Bronchial epithelial cell (primary cell): ENCODE measurements around the gene GNLY. TPM values are rescaled to one million over a fixed set of nuclear protein-coding genes. Genes with fewer than 3 reads are reported as not detected.

ENCODE experiments used
- DNase-seq: peaks from one replicate; pipeline ENCODE4 v3.0.0-alpha.2; 2010; ENCODE audit warnings: low read depth
- FAIRE-seq: peaks from 2 replicates; lab custom pipeline; 2011; peaks lifted over from hg19 to GRCh38; lab: Jason Lieb, UNC
- H3K27me3 ChIP-seq: 2 replicates; pipeline ENCODE4 v1.5.1; 2011; ENCODE audit warnings: low read length; ENCODE audit not compliant: control insufficient read depth, insufficient read depth
- H3K36me3 ChIP-seq: 2 replicates; pipeline ENCODE4 v1.5.1; 2011; ENCODE audit warnings: low read length; ENCODE audit not compliant: control insufficient read depth, insufficient read depth
- H3K4me3 ChIP-seq: 2 replicates; pipeline ENCODE4 v1.5.1; 2011; ENCODE audit warnings: mild to moderate bottlenecking, low read depth, low read length, control low read depth
- total RNA-seq: library from RNA; depleted of rRNA; stranded (reverse); fragments of >200 nt; gene quantifications from 2 replicates; pipeline ENCODE4 v1.2.1, GENCODE V29; 2014
- TF ChIP-seq, protein P1 (sequence below): IDR thresholded peaks from 2 replicates; pipeline ENCODE4 v1.5.1; 2011; ENCODE audit warnings: mild to moderate bottlenecking, moderate library complexity, low read length, control low read depth, inconsistent platforms; ENCODE audit not compliant: insufficient read depth, severe bottlenecking

GNLY gene
- total RNA-seq = not detected in 2 replicates

DNA sequence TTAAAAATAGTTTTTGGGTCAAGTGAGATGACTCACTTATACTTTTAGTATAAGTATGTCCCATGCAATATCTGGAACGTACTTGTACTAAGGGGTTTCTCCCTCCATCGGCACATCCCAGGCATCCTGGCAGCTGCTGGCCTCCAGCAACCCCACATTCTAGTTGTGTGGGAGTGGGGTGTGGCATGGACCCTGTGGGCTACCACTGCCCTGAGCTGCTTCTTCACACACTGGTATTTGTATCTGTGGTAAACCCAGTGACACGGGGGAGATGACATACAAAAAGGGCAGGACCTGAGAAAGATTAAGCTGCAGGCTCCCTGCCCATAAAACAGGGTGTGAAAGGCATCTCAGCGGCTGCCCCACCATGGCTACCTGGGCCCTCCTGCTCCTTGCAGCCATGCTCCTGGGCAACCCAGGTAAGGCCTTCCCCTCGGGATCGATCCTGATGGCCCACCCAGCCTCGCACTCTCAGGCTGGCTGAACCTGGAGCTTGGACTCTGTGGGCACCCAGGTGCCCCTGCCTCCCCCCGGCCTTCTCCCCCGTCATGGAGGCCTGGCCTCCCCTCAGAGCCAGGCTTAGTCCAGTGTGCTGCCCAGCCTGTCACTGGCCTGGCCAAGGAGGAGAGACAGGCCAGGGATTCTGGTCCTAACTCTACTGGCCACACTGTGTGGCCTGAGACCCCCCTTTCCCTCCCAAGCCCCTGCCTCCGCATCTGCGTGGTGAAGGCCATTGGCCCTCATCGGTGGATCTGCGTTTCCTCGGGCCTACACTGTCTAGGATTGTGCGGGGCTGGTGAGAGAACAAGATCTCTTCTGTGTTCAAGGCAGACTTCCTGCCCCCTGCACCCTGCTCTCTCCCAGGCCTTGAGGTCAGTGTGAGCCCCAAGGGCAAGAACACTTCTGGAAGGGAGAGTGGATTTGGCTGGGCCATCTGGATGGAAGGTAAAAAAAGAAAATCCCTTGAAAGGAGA is at the start of gene GNLY:
GNLY (plus strand) TSS at position 307 of the 974 bp plus-strand sequence; CDS start at position 368, 61 bp downstream.
- Histone ChIP-seq H3K36me3 (no peaks in the 10 kb centered on the region), H3K27me3 (peaks cover 4% of the 10 kb centered on the region), H3K4me3 (no peak within 1 kb of the TSS)
- no peak for DNase-seq
- no peak for FAIRE-seq
- TF ChIP-seq, protein P1, sequence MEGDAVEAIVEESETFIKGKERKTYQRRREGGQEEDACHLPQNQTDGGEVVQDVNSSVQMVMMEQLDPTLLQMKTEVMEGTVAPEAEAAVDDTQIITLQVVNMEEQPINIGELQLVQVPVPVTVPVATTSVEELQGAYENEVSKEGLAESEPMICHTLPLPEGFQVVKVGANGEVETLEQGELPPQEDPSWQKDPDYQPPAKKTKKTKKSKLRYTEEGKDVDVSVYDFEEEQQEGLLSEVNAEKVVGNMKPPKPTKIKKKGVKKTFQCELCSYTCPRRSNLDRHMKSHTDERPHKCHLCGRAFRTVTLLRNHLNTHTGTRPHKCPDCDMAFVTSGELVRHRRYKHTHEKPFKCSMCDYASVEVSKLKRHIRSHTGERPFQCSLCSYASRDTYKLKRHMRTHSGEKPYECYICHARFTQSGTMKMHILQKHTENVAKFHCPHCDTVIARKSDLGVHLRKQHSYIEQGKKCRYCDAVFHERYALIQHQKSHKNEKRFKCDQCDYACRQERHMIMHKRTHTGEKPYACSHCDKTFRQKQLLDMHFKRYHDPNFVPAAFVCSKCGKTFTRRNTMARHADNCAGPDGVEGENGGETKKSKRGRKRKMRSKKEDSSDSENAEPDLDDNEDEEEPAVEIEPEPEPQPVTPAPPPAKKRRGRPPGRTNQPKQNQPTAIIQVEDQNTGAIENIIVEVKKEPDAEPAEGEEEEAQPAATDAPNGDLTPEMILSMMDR = no peak

DNA sequence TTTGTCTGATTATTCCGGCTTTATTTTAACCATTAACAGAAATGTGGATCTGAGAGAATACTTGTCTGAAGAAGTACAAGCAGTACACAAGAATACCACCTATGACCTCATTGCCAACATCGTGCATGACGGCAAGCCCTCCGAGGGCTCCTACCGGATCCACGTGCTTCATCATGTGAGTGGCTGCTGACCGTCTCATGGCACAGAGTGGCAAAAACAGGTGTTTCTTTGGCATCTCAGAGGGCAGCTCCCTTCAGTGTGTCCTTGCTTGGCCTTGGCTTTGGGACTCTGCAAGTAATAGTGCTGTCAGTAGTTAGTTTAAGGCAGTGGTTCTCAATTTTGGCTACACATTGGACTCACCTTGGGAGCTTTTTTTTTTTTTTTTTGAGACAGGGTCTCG is 49.2 kb upstream of the GNLY start:
- TF ChIP-seq, protein P1 = no peak
- no peak for DNase-seq
- Histone ChIP-seq H3K4me3 (no peak overlapping the region), H3K27me3 (no peaks in the 10 kb centered on the region), H3K36me3 (peaks cover 33% of the 10 kb centered on the region)
- FAIRE-seq = no peak

DNA sequence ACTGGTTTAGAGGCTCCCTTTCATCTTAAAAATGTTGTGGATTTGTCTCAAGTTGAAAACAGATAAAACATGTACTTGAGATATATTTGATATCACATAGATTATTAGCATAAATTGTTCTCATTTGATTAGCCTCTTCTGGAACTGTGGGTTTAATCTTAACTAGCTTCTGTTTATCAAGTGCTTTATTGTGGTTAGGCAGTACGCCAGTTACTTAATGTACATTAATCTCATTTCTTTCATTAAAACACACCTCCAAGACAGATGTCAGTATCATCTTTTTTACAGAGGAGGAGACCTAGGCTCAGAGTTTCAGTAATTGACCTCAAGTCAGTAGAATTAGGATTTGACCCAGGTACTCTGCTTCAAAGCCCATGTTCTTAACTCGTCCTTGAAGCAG is 48.0 kb upstream of the GNLY start:
- H3K27me3 ChIP-seq = no peaks in the 10 kb centered on the region
- H3K4me3 ChIP-seq = no peak overlapping the region
- H3K36me3 ChIP-seq = peaks cover 29% of the 10 kb centered on the region
- no peak for FAIRE-seq
- no peak for DNase-seq
- TF ChIP-seq, protein P1 = no peak

DNA sequence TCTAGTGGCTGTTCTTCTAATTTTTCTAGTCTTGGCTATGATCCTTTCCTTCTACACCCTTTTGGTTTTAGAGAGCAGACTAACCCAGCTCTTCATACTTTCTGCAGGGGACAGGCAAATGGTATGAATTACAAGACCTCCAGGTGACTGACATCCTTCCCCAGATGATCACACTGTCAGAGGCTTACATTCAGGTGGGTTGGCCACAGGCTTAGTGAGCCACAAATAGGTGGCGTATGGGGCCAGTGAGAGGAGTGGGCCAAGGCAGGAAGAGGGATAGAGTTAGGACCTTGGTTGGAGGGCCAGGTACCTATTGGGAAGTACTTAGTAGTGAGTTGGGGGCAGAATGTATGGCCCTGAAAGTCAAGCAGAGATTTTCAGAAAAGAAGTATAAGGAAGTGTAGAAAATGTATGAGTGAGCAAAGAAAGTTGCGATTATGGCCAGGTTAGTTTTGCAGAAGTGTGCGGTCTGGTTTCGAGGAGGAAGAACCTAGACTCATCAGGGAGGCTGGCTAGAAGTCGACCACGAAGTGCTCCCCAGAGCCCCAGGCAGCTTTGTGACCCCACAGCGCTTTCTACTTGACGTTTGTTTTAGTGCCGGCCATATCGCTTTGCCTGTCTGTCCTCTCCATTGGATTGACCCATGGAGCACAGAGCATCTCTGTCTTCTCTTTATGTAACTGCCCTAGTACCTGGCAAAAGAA is 46.2 kb upstream of the GNLY start:
- DNase-seq = no peak
- H3K36me3 ChIP-seq = peaks cover 26% of the 10 kb centered on the region
- TF ChIP-seq, protein P1 = no peak
- no peak overlapping the region for H3K4me3 ChIP-seq
- no peak for FAIRE-seq
- no peaks in the 10 kb centered on the region for H3K27me3 ChIP-seq

DNA sequence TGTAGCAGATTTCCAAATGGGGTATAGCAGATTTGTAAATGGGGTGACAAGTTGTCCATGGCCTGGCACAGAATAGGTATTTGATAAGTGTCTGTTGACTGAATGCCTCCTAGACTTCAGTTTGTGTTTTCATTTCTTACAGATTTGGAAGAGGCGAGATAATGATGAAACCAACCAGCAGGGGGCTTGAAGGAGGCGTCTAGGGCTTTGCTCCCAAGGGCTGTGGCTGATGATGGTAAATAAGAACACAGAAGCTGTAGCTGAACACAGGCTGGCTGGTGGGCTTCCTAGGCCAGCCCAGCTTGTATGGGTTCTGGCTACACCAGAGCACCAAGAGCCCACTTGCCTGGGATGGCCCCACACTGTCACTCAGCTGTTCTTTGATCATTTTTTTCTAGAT is 45.5 kb upstream of the GNLY start:
- Histone ChIP-seq H3K27me3 (no peaks in the 10 kb centered on the region), H3K4me3 (no peak overlapping the region), H3K36me3 (peaks cover 25% of the 10 kb centered on the region)
- no peak for FAIRE-seq
- TF ChIP-seq, protein P1 = peak; percentile 48
- no peak for DNase-seq
